GM19397 (cell line): ENCODE results near the gene TBC1D16.

ENCODE experiments used
- ATAC-seq: cut with Tn5 transposase; IDR thresholded peaks from one replicate; pipeline ENCODE4 v1.9.1; 2021; ENCODE audit warnings: mild to moderate bottlenecking, moderate library complexity; ENCODE audit not compliant: unreplicated experiment

TBC1D16 gene

DNA sequence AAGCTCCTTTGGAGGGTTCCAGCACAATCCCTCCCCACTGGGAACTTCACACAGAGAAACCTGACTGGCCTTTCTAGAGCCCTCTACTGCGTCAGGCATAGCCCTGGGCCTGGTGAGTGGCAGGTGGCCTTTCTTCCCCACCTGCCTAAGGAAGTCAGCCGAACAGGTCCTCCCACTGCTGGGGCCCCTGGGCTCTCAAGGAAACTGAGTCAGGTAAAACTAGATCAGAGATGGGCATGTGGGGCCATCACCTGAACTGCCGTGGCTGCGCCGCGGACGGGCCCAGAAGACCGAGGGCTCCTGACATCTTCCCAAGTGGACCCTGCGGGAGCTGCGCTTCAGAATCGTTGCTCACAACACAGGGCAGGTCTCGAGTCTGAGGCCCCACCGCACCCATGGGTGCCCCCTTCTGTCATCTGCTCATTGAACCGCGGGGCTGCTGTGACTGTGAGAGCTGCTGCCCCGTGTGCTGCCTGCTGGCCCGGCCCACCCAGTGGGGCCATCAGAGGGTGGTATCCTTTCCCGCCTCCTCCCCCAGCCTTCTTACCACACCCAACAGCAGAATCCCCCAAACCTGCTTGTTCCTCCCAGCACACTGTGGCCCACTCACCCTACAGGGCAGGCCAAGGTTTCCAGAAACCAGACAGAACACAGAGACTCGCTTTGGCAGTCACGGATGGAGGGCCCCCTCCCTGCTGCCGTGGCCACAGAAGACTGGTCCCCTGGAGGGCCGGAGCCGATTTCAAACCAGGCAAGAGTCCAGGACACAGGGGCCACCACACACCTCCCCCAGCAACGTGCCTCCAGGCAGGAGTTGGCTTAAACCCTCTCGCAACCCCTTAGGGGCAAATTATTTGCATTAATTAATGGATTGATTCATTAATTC, 81.1 kb downstream of the TBC1D16 start:
- no peak for ATAC-seq

DNA sequence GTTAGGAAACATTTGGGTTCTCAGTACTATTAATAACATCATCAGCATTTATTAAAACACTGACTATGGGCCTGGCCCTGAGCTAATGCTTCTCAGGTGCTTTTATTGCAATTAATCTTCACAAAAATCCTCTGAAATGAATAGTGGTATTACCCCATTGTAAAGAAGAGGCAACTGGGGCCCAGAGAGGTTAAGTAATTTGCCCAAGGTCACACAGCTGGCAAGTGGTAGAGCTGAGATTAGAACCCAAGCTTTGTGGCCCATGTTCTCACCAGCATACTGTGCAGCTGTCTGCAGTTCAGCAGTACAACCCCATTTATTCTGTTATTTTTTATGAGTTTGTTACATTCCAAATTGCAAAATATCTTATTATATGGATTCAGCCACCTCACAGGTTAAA, 82.3 kb downstream of the TBC1D16 start:
- ATAC-seq = no peak

GRCh38 chr17:79952901-79953300, 82.8 kb downstream of the TBC1D16 start:
- ATAC-seq = no peak

DNA sequence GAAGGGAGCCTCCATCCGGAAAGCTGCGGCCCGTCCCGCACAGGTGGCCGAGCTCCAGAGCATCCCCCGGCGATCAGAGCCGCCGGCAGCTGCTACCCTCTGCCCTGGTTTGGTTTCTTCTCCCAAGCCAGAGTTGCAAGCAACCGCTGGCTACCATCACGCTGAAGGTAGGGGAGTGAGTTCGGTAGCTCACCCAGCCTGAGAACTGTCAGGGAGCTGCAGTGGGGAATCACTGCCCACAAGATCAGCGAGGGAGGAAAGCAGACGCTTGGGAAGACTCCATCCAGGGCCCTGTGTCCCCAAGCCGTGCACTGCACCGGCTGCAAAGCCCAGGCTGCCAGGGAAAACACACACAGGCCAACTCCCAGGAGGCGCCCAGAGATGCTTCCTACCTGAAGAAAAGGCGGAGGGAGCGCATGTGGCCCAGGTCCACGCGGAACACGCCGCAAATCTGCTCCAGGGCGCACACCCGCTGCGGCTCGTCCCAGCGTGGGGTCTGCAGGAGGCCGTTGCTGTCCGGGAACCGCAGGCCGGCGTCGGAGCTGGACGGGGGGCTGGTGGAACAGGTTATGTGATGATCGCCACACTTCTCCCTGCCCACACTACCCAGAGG, 83.3 kb downstream of the TBC1D16 start:
- no peak for ATAC-seq

GRCh38 chr17:79951361-79952264, 84.1 kb downstream of the TBC1D16 start:
- ATAC-seq = no peak

- no peak for ATAC-seq
These were observed 84.9 kb downstream of the TBC1D16 start for GRCh38 chr17:79950751-79951150.

- ATAC-seq = no peak
These were observed 85.4 kb downstream of the TBC1D16 start for GRCh38 chr17:79950306-79950705.

GRCh38 chr17:79949656-79950209, 85.9 kb downstream of the TBC1D16 start:
- no peak for ATAC-seq

DNA sequence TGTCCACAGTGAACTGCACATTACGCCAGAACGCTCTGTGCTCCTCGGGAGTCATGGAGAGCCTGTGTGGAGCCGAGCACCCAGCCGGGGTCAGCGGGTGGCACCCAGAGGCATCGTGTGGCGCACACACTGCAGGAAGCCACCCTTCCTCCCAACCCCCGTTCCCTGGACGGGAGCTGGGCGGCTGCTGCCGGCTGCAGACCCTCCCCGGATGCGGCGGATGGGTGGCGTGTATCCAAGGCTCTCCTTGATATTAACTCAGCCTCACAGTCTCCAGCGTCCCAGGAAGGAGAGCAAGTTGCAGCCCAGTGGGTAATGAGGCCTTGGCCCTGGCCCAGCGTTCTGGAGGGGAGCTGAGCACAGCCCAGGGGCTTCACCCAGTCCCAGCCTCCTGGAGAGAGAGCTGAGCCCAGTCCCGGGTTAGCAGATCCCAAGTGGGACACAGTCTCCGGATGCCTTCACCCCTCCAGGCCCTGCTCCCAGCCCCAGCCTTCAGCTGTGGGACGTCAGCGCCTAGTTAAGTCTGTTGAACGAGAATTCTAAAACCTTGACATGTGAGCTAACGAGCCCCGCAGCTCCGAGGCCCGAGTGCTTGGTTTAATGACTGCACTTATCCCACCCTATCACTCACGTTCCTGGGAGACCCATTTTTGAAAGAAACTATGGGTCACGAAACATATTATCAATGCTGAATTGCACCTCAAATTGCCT, 86.6 kb downstream of the TBC1D16 start:
- no peak for ATAC-seq

DNA sequence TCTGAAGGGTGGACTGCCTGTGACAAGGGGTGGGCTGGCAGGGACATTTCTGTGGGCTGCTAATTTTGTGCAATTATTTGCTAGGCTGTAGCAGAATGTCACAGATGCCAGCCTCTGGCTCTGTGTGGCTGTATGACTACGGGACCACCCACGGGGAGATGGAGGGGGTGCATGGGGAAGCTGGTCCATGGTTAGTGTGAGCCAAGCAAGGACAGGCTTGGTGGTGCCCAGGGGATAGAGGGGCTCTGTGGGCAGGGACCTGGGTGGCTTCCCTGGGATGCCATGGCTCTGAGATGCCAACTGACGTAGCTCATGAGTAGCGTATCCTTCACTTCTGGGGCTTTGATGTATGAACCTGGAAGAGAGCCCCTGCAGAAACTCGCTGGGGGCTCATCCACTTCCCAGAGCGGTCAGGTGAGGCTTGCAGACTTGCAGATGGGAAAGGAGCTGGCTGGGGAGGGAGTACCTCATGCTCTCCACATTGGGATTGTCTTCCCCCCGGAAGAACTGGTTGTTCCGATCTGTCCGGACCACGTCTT, 87.2 kb downstream of the TBC1D16 start:
- ATAC-seq = no peak

DNA sequence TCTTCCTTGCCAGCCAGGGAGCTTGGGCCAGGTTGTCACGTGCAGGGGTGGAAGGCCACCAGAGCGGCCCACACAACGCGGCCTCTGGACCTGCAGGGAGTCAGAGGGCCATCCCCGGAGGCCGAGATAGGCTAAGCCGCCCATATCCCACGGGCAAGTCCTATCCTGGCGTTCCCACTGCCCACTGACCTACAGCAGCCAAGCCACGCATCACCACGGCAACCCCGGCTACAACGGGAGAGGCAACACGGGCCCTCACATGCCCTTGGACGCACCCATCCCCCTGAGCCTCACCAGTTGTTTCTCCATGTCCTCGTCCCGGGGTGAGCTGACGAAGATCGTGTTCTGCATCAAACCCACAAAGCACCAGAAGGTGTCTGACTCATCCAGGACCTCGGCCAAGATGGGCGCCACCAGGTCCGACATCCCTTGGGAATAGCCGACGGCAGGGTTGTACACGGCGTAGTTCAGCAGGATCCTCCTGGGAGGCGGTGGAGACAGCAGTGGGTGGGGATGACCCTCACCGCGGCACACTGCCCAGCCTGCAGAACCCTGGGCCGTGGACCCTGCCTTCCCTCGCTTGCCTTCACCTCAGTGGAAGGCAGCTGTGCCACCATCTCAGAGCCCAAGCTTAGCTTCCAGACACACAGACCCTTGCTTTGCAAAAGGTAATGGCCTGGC, 88.2 kb downstream of the TBC1D16 start:
- ATAC-seq = no peak

DNA sequence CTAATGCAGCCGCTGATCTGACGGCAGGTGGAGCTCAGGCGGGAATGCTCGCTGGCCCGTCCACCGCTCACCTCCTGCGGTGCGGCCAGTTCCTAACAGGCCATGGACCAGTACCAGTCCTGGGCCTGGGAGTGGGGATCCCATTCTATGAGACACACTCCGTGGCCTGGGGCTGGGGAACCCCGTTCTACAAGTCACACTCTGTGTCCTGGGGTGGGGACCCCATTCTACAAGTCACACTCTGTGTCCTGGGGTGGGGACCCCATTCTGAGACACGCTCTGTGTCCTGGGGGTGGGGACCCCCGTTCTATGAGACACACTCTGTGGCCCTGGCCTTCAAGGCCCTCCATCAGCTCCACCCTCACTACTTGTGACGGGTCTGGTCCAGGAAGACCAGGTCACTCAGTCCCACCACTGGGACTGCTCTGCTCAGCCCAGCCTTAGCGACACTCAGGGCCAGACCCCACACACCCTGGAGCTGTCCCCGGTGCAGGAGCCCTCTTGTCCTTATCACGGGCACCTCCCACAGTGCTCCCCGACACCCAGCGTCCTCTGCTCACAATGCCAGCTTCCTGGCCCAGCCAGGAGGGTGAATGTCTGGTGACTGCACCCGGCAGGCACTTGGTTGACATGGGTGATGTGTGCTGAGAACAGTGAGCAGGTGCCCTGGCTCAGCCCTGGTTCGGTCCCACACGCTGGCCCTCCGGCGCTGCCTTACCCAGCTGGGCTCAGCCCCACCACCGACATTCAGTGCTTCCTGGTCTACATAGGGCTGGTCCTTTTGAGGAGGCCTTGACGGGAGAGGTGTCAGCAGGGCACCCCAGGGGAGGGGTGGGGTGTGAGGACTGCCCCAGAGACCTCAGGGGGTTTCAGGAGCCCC, 89.1 kb downstream of the TBC1D16 start:
- no peak for ATAC-seq

DNA sequence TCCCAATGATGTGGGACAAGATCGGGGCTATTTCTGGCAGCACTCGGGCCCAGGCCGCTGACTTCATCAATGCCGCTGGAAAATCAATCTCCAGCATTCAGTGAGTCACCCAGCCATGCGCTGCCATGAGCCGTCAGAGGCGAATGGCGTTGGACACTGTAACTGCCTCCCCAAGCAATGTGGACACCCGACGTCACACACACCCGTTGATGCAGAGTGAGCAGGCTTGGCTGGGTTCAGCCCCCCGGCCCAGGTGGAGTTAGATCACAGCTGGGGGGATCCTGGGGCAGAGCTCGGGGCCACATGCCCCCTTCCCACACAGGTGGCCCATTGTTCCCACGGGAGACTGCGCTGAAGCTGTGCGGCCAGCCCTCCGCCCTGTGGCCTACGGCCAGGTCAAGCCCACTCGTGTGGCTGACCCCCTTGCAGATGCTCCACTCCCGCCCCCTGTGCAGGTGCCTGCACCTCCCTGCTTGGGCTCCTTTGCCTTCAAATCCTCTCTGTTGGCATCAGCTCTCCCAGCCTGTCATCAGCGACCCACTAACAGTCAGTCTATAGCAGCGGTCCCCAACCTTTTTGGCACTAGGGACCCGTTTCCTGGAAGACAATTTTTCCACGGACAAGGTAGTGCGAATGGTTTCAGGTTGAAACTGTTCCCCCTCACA, 89.9 kb downstream of the TBC1D16 start:
- ATAC-seq = no peak

GRCh38 chr17:79944821-79945391, 90.8 kb downstream of the TBC1D16 start:
- no peak for ATAC-seq

DNA sequence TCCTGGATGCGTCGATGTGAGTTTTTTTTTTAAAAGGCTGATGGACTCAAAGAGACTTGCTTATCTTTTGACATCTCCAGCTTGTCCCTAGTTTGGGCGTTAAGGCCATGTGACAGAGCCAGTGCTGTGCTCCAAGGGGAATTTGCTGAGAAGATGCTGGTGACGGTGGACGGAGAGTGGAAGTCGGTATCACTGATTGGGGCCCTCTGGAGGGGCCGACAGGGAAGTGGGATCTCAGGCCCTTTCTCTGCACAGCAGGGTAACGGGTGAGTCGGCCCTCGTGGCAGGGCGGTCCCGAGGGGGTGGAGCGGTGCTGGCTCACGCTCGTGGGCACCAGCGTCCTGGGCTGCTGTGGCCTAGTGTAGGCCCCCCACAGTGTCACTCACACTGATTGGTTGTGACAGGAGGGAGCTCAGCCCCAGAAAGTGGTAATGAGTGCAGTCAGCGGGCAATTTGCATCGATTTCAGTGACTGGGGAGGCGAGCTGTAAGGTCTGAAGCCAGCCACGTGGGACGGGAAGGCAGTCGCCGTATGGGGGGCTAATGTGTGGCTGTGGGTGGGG, 91.3 kb downstream of the TBC1D16 start:
- ATAC-seq = no peak

GRCh38 chr17:79943347-79944241, 92.1 kb downstream of the TBC1D16 start:
- no peak for ATAC-seq
